ENCODE results near the gene PPP6R3.

DNA sequence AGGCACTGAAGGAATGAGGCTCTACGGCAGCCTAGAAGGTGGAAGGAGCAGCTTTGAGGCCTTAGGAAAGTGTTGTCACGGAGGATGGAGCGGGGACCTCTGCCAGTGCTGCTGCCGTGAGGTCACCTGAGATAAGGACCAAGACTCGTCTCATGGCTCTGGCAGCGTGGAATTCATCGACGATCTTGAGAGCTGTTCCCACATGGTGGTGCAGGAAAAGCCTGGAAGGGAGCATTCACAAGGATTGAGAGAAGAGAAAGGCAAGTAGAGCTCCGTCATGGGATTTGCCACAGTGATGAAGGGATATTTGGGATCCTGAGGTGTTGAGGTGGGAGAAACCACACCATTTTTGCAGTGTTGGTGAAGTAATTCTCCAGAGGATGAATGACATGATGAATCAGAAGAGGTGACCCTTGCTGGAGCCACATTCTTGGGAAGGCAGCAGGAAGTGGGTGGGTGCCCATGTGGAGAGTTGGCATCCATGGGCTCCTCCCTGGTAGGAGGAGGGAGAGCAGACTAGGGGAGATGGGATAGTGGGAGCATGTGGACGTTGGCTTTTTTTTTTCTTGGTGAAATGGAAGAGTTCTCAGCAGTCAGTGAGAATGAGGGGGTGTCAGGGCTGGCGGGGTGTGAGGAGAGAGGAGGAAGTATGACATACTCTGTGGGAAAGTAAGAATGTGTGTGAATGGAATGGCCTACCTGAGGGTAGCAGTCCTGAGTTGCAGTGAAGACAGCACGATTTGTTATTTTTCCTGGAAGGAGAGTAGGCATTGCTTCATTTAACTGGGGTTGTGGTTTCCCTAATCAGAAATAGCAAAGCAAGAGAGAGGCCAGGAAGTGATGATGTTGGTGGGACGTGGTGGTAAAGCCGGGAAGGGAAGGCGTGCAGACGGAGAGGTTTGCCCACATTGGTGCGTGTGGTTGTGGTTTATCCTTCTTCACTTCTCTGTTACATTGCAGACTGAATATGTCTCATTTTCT lies 11.1 kb downstream of the PPP6R3 start:
- TF ChIP-seq, protein P1, sequence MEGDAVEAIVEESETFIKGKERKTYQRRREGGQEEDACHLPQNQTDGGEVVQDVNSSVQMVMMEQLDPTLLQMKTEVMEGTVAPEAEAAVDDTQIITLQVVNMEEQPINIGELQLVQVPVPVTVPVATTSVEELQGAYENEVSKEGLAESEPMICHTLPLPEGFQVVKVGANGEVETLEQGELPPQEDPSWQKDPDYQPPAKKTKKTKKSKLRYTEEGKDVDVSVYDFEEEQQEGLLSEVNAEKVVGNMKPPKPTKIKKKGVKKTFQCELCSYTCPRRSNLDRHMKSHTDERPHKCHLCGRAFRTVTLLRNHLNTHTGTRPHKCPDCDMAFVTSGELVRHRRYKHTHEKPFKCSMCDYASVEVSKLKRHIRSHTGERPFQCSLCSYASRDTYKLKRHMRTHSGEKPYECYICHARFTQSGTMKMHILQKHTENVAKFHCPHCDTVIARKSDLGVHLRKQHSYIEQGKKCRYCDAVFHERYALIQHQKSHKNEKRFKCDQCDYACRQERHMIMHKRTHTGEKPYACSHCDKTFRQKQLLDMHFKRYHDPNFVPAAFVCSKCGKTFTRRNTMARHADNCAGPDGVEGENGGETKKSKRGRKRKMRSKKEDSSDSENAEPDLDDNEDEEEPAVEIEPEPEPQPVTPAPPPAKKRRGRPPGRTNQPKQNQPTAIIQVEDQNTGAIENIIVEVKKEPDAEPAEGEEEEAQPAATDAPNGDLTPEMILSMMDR (IDR thresholded peaks at IDR 0.05 in 2 of 3, conservative IDR thresholded peaks at IDR 0.05 in 1 of 3; ENCODE audit: control insufficient read depth in 2 of 3, extremely low read depth in 1 of 3, insufficient read depth in 1 of 3, low read depth in 3 of 3, low read length in 3 of 3): no peak
- TF ChIP-seq POLR2AphosphoS5 (IDR thresholded peaks at IDR 0.05; ENCODE audit: low read length): no peak
- peak; percentile 84 for TF ChIP-seq RUNX3 (IDR thresholded peaks at IDR 0.05; ENCODE audit: low read length)
- TF ChIP-seq RAD21 (IDR thresholded peaks at IDR 0.05; ENCODE audit: insufficient read depth, low read depth, low read length): no peak
- TF ChIP-seq SUZ12 (IDR thresholded peaks at IDR 0.05; ENCODE audit: unreplicated experiment): no peak
- no peak for TF ChIP-seq CHD1 (IDR thresholded peaks at IDR 0.05; ENCODE audit: low read depth, low read length)
- TF ChIP-seq, protein P2, sequence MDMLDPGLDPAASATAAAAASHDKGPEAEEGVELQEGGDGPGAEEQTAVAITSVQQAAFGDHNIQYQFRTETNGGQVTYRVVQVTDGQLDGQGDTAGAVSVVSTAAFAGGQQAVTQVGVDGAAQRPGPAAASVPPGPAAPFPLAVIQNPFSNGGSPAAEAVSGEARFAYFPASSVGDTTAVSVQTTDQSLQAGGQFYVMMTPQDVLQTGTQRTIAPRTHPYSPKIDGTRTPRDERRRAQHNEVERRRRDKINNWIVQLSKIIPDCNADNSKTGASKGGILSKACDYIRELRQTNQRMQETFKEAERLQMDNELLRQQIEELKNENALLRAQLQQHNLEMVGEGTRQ (IDR thresholded peaks at IDR 0.05; ENCODE audit: borderline replicate concordance, low read depth, low read length): no peak
- TF ChIP-seq, protein P3, sequence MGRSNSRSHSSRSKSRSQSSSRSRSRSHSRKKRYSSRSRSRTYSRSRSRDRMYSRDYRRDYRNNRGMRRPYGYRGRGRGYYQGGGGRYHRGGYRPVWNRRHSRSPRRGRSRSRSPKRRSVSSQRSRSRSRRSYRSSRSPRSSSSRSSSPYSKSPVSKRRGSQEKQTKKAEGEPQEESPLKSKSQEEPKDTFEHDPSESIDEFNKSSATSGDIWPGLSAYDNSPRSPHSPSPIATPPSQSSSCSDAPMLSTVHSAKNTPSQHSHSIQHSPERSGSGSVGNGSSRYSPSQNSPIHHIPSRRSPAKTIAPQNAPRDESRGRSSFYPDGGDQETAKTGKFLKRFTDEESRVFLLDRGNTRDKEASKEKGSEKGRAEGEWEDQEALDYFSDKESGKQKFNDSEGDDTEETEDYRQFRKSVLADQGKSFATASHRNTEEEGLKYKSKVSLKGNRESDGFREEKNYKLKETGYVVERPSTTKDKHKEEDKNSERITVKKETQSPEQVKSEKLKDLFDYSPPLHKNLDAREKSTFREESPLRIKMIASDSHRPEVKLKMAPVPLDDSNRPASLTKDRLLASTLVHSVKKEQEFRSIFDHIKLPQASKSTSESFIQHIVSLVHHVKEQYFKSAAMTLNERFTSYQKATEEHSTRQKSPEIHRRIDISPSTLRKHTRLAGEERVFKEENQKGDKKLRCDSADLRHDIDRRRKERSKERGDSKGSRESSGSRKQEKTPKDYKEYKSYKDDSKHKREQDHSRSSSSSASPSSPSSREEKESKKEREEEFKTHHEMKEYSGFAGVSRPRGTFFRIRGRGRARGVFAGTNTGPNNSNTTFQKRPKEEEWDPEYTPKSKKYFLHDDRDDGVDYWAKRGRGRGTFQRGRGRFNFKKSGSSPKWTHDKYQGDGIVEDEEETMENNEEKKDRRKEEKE (IDR thresholded peaks at IDR 0.05): no peak
- TF ChIP-seq SP1 (IDR thresholded peaks at IDR 0.05; ENCODE audit: low read depth, low read length): no peak
- no peak for TF ChIP-seq EED (IDR thresholded peaks at IDR 0.05; ENCODE audit: low read depth)
- TF ChIP-seq EZH2 (IDR thresholded peaks at IDR 0.05; ENCODE audit: borderline replicate concordance, control insufficient read depth, low read depth, low read length): no peak
- no peak for TF ChIP-seq NRF1 (conservative IDR thresholded peaks at IDR 0.05; ENCODE audit: low read depth, low read length)
- TF ChIP-seq ZBED1 (IDR thresholded peaks at IDR 0.05; ENCODE audit: borderline replicate concordance): no peak
